ENCODE results near the gene ARL6IP4.

Gene ARL6IP4

GRCh38 chr12:122986258-122986871 lies 5.9 kb downstream of the ARL6IP4 start:
- DNase-seq = no peak

GRCh38 chr12:122987086-122987951 lies 6.8 kb downstream of the ARL6IP4 start:
- no peaks in the 10 kb centered on the region for H3K27me3 ChIP-seq (replicated peaks)
- DNase-seq = no peak
- no peak overlapping the region for H3K27ac ChIP-seq
- in situ Hi-C loops (cut with HindIII; ENCODE audit: low pct_ligation_motif_present, low sequenced_read_pairs) = no loop called here
- H3K4me3 ChIP-seq (ENCODE audit: low read depth, low read length) = no peak overlapping the region
- H3K36me3 ChIP-seq (replicated peaks) = peaks cover 3% of the 10 kb centered on the region
- no peak for TF ChIP-seq CTCF (IDR thresholded peaks at IDR 0.05; ENCODE audit: low read depth, low read length, missing control alignments)

More at GRCh38 chr12:122986258-122986871, 5.9 kb downstream of the ARL6IP4 start:
- peaks cover 3% of the 10 kb centered on the region for H3K36me3 ChIP-seq (replicated peaks)
- H3K4me3 ChIP-seq (ENCODE audit: low read depth, low read length) = no peak overlapping the region
- in situ Hi-C loops (cut with HindIII; ENCODE audit: low pct_ligation_motif_present, low sequenced_read_pairs) = no loop called here
- H3K27me3 ChIP-seq (replicated peaks) = no peaks in the 10 kb centered on the region
- no peak overlapping the region for H3K27ac ChIP-seq
- no peak for TF ChIP-seq CTCF (IDR thresholded peaks at IDR 0.05; ENCODE audit: low read depth, low read length, missing control alignments)

GRCh38 chr12:122988036-122988435 lies 7.6 kb downstream of the ARL6IP4 start:
- Histone ChIP-seq H3K36me3 (replicated peaks) (peaks cover 3% of the 10 kb centered on the region), H3K4me3 (ENCODE audit: low read depth, low read length) (no peak overlapping the region), H3K27ac (no peak overlapping the region), H3K27me3 (replicated peaks) (no peaks in the 10 kb centered on the region)
- in situ Hi-C loops (cut with HindIII; ENCODE audit: low pct_ligation_motif_present, low sequenced_read_pairs) = no loop called here
- no peak for TF ChIP-seq CTCF (IDR thresholded peaks at IDR 0.05; ENCODE audit: low read depth, low read length, missing control alignments)
- DNase-seq = no peak

GRCh38 chr12:122988612-122989212 lies 8.2 kb downstream of the ARL6IP4 start:
- H3K4me3 ChIP-seq (ENCODE audit: low read depth, low read length) = no peak overlapping the region
- H3K36me3 ChIP-seq (replicated peaks) = peaks cover 3% of the 10 kb centered on the region
- no peaks in the 10 kb centered on the region for H3K27me3 ChIP-seq (replicated peaks)
- in situ Hi-C loops (cut with HindIII; ENCODE audit: low pct_ligation_motif_present, low sequenced_read_pairs) = no loop called here
- no peak for DNase-seq
- no peak for TF ChIP-seq CTCF (IDR thresholded peaks at IDR 0.05; ENCODE audit: low read depth, low read length, missing control alignments)
- no peak overlapping the region for H3K27ac ChIP-seq

GRCh38 chr12:122989225-122989839 lies 8.9 kb downstream of the ARL6IP4 start:
- H3K4me3 ChIP-seq (ENCODE audit: low read depth, low read length) = no peak overlapping the region
- in situ Hi-C loops (cut with HindIII; ENCODE audit: low pct_ligation_motif_present, low sequenced_read_pairs) = no loop called here
- no peaks in the 10 kb centered on the region for H3K27me3 ChIP-seq (replicated peaks)
- H3K27ac ChIP-seq = no peak overlapping the region
- no peak for DNase-seq
- H3K36me3 ChIP-seq (replicated peaks) = peaks cover 3% of the 10 kb centered on the region
- peak; percentile 20 for TF ChIP-seq CTCF (IDR thresholded peaks at IDR 0.05; ENCODE audit: low read depth, low read length, missing control alignments)
